Hematopoietic multipotent progenitor cell treated with erythropoietin and hydrocortisone succinate and interleukin-3 and kit ligand, for 6 days (in vitro differentiated cells): ENCODE data around the gene BANF1.
A peak's percentile ranks its signal among the peaks of the same experiment; 100 is the strongest.

Experiments
- DNase-seq: peaks from one replicate; pipeline ENCODE4 v3.0.0-alpha.2; 2015

Gene BANF1

GRCh38 chr11:66001942-66002647 lies at the start of gene BANF1, which contains the start of gene EIF1AD:
TSS of gene BANF1 (plus strand) at chr11:66002503. CDS start at chr11:66003251, 748 bp downstream.
TSS of gene EIF1AD (minus strand) at chr11:66002157. CDS start at chr11:66000389, 1,768 bp downstream.
- DNase-seq, result peak; percentile 99

DNA sequence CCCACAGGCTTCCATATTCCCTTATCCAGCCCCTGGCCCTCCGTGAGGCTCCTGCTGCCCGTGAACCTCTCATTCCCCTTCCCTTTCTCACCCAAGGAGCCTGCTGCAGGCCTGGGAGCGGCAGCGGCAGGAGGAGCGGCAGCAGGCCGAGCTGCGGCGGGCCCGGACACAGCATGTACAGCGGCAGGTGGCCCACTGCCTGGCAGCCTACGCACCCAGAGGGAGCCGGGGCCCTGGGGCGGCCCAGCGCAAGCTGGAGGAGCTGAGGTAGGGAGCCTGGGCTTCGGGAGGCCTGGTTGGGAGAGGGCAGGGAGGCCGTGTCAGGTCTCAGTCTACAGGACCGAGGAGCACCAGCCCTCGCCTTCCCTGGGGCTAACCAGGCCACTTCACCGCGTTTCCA lies 48.8 kb upstream of the BANF1 start:
- DNase-seq, result no peak

GRCh38 chr11:65954771-65955170 lies 47.5 kb upstream of the BANF1 start:
- no peak for DNase-seq

- no peak for DNase-seq
Measured at GRCh38 chr11:65958291-65958690, 44.0 kb upstream of the BANF1 start.

GRCh38 chr11:65958774-65959420 lies 43.4 kb upstream of the BANF1 start:
- DNase-seq, result no peak

- DNase-seq, result peak; percentile 19
Measured at GRCh38 chr11:65960824-65961266, 41.5 kb upstream of the BANF1 start.

DNA sequence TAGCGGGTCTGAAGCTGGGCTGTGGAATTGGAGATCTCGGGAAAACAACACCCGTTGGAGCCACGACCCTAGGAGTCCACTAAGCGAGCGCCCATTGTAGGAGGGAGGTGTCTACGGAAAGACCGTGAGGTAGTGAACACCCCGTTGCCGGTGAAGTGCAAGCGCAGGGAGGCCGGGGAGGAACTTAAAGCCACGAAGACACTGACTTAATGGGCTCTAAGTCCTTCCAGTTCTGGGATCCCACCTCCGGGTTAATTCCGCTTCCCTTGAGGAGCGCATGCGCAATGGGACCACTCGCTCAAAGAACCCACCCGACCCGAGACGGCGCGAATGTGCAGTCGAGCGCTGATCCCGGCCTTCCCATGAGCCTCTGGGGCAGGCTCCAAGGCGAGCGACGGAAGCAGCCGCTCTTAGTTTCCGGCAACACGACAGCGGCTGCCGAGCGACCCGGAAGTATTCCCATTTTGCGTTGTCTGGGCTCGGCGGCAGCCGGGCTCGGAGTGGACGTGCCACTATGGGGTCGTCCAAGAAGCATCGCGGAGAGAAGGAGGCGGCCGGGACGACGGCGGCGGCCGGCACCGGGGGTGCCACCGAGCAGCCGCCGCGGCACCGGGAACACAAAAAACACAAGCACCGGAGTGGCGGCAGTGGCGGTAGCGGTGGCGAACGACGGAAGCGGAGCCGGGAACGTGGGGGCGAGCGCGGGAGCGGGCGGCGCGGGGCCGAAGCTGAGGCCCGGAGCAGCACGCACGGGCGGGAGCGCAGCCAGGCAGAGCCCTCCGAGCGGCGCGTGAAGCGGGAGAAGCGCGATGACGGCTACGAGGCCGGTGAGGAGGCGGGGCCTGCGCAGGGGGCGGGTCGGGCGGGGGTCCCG lies 40.8 kb upstream of the BANF1 start, which contains the start of gene SART1:
TSS of gene SART1 (plus strand) at position 468 of the 874 bp plus-strand sequence. CDS start at position 515, 47 bp downstream.
- peak; percentile 100 for DNase-seq

- DNase-seq, result no peak
Measured at GRCh38 chr11:65962141-65962564, 40.1 kb upstream of the BANF1 start.

- DNase-seq, result no peak
Measured at GRCh38 chr11:65964906-65965305, 37.4 kb upstream of the BANF1 start.

- no peak for DNase-seq
Measured at GRCh38 chr11:65965986-65966762, 36.1 kb upstream of the BANF1 start.

GRCh38 chr11:65967329-65967934 lies 34.9 kb upstream of the BANF1 start:
- DNase-seq, result no peak

- DNase-seq, result peak; percentile 58
Measured at GRCh38 chr11:65968600-65969482, 33.5 kb upstream of the BANF1 start.

GRCh38 chr11:65972116-65972515 lies 30.2 kb upstream of the BANF1 start:
- DNase-seq, result no peak

GRCh38 chr11:65973439-65974110 lies 28.7 kb upstream of the BANF1 start:
- no peak for DNase-seq

DNA sequence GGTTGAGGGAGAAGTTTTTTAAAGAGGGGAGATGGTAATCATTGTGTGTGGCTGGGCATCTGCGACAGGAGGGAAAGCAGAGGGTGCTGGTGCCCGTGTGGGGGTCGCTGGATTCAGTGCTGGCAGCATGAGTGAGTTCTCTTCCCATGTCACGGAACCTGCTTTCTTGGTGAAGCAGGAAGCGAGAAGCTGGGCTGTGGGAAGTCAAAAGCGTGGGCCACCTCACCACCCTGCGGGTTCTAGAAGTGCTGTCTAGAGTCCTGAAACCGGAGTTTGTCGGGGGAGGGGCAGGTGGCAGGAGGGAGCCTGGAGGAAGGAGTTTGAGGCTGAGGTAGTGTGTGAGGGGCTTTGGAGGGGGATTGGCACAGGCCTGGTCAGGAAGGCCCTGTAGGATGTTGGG lies 26.5 kb upstream of the BANF1 start:
- DNase-seq, result no peak

DNA sequence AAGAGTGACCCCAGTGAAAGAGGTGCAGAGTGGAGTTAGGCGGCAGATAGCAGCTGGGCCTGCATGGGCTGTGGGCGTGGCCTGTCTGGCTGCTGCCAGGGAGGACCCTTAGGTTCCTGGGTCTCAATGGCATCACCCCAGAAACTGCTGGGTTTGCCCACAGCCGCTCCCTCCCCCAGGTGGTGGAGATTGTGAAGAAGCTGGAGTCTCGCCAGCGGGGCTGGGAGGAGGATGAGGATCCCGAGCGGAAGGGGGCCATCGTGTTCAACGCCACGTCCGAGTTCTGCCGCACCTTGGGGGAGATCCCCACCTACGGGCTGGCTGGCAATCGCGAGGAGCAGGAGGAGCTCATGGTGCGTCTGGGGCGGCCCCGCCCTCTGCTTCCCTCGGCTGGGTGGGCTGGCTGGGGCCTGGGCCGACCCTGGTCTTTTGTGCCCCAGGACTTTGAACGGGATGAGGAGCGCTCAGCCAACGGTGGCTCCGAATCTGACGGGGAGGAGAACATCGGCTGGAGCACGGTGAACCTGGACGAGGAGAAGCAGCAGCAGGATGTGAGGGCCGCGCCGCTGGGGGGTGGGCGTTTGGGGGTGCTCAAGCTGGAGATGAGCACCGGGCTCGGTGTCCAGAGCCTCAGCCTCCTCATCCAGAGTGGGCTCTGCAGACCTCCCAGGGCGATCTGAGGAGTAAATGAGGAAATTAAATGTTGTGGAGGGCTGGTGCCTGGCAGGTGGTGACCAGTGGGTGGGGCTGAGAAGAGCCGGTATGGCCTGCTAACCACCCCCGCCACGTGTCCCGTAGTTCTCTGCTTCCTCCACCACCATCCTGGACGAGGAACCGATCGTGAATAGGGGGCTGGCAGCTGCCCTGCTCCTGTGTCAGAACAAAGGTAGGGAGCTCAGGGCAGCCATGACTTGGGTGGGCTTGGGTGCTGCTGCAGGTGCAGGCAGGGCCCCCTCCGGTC lies 25.8 kb upstream of the BANF1 start:
- peak; percentile 29 for DNase-seq

DNA sequence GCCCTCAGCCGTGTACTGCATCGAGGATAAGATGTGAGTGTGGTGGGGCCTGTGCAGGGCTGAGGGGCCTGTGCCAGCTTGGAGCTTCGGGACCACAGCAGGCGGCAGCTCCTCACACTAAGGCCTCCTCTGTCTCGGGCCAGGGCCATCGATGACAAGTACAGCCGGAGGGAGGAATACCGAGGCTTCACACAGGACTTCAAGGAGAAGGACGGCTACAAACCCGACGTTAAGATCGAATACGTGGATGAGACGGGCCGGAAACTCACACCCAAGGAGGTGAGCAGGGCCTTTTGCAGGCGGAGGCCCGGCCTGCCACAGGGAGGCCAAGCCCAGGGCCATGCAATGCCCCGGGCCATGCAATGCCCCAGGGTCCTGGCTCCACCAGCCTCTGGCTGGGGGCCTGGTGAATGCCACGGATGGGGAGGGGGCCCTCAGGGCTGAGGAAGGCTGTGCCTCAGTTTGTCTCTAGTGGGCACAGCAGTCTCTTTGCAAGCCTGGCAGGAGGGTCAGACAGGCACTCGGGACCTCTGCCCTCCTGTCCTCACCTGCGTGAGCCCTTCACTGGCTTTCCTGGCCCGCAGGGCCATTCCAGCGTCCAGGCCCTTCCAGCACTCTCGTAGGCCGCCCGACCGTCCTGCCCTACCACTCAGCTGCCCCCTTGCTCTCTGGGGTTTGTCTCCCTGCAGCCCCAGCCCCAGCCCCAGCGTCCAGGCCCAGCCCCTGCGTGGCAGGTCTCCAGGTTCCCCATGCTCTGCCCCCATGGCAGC lies 24.5 kb upstream of the BANF1 start:
- no peak for DNase-seq
